DND-41 (cell line): ENCODE results near the gene LYAR.
"Not testable (repeated sequence)": the region's sequence is repeated elsewhere in the genome, so short reads cannot be mapped to it uniquely, and the experiment has no call there.

Source experiments
- ATAC-seq: fragments of 200-7000 bp; cut with Tn5 transposase; 3 replicates; pipeline ENCODE4 v1.9.1; 2021; ENCODE audit warnings: low read depth; ENCODE audit not compliant: insufficient read depth
- DNase-seq: peaks from one replicate; pipeline ENCODE4 v3.0.0-alpha.2; 2020
- H2AFZ ChIP-seq: 2 replicates; pipeline ENCODE4 v1.6.0; 2012; ENCODE audit warnings: low read depth, low read length
- H3K27ac ChIP-seq: 2 replicates; pipeline ENCODE4 v1.5.1; 2012; ENCODE audit warnings: low read length, inconsistent platforms
- H3K27me3 ChIP-seq: fragments of 200-600 bp; sonication (generic); 2 replicates; pipeline ENCODE4 v1.6.0; 2012; ENCODE audit warnings: low read length, mild to moderate bottlenecking, inconsistent platforms; ENCODE audit not compliant: insufficient read depth, poor library complexity
- H3K36me3 ChIP-seq: 2 replicates; pipeline ENCODE4 v1.5.1; 2012; ENCODE audit warnings: low read length, inconsistent platforms; ENCODE audit not compliant: insufficient read depth
- H3K4me1 ChIP-seq: 2 replicates; pipeline ENCODE4 v1.5.1; 2012; ENCODE audit warnings: mild to moderate bottlenecking, low read length; ENCODE audit not compliant: insufficient read depth
- H3K4me2 ChIP-seq: 2 replicates; pipeline ENCODE4 v1.6.0; 2012; ENCODE audit warnings: mild to moderate bottlenecking, moderate library complexity, low read length, inconsistent platforms; ENCODE audit not compliant: insufficient read depth
- H3K4me3 ChIP-seq, 2 experiments: fragments of 200-600 bp in 1 of 2; shearing (Covaris generic) in 1 of 2; 2 replicates each; pipeline ENCODE4 v1.5.1; 2012 to 2016; ENCODE audit warnings: inconsistent platforms in 2 of 2, low read length in 2 of 2, mild to moderate bottlenecking in 2 of 2, low read depth in 1 of 2, moderate library complexity in 1 of 2
- H3K79me2 ChIP-seq: 2 replicates; pipeline ENCODE4 v1.6.0; 2012; ENCODE audit warnings: low read length, inconsistent platforms; ENCODE audit not compliant: insufficient read depth
- H3K9ac ChIP-seq: 2 replicates; pipeline ENCODE4 v1.6.0; 2012; ENCODE audit warnings: low read depth, mild to moderate bottlenecking, inconsistent platforms, low read length, moderate library complexity
- H3K9me3 ChIP-seq: 2 replicates; pipeline ENCODE4 v1.5.1; 2012; ENCODE audit warnings: low read length, moderate library complexity, mild to moderate bottlenecking, inconsistent platforms; ENCODE audit not compliant: insufficient read depth, severe bottlenecking
- H4K20me1 ChIP-seq: 2 replicates; pipeline ENCODE4 v1.6.0; 2012; ENCODE audit warnings: low read length; ENCODE audit not compliant: insufficient read depth
- CTCF ChIP-seq: IDR thresholded peaks from 2 replicates; pipeline ENCODE4 v1.5.1; 2012; ENCODE audit warnings: borderline replicate concordance, low read length, moderate library complexity, mild to moderate bottlenecking; ENCODE audit not compliant: poor library complexity, severe bottlenecking; ENCODE audit errors: extremely low read depth
- EZH2 ChIP-seq: IDR thresholded peaks from 3 replicates; pipeline ENCODE4 v1.6.1; 2012; ENCODE audit warnings: borderline replicate concordance, low read depth, mild to moderate bottlenecking, moderate library complexity, low read length, inconsistent platforms; ENCODE audit not compliant: severe bottlenecking

The LYAR gene

GRCh38 chr4:4245172-4245571 lies 44.8 kb downstream of the LYAR start:
- Histone ChIP-seq H3K27me3 (no peaks in the 10 kb centered on the region), H3K9me3 (no peaks in the 10 kb centered on the region), H3K4me1 (peaks cover 28% of the 10 kb centered on the region), H3K36me3 (peaks cover 36% of the 10 kb centered on the region), H3K79me2 (peaks cover 25% of the 10 kb centered on the region), H3K9ac (no peak overlapping the region), H4K20me1 (no peaks in the 10 kb centered on the region; the same call in 1 of the 2 replicates), H3K4me3 (no peak overlapping the region), H3K4me2 (no peak overlapping the region), H3K27ac (no peak overlapping the region), H2AFZ (no peak overlapping the region)
- TF ChIP-seq CTCF (no peak), EZH2 (no peak)
- DNase-seq (no peak), ATAC-seq (no peak)

GRCh38 chr4:4239551-4239950 lies 50.4 kb downstream of the LYAR start:
- not testable (repeated sequence) for H3K27me3 ChIP-seq, ATAC-seq, H3K9ac ChIP-seq, H3K27ac ChIP-seq, DNase-seq, H3K79me2 ChIP-seq, H4K20me1 ChIP-seq, H3K4me2 ChIP-seq, H3K4me1 ChIP-seq, H3K4me3 ChIP-seq, H3K9me3 ChIP-seq, H2AFZ ChIP-seq
- H3K36me3 ChIP-seq = peaks cover 55% of the 10 kb centered on the region

- Histone ChIP-seq H3K4me3 (no peak overlapping the region), H4K20me1 (no peaks in the 10 kb centered on the region), H3K9me3 (peaks cover 6% of the 10 kb centered on the region), H3K36me3 (peaks cover 14% of the 10 kb centered on the region), H3K79me2 (no peaks in the 10 kb centered on the region), H3K4me1 (no peaks in the 10 kb centered on the region), H3K27ac (no peak overlapping the region), H3K4me2 (no peak overlapping the region), H3K27me3 (no peaks in the 10 kb centered on the region), H3K9ac (no peak overlapping the region), H2AFZ (no peak overlapping the region)
- no peak for DNase-seq
- TF ChIP-seq CTCF (no peak), EZH2 (no peak)
- ATAC-seq = no peak
Observed at GRCh38 chr4:4233610-4234009, 56.3 kb downstream of the LYAR start.

GRCh38 chr4:4228356-4228668 lies 61.6 kb downstream of the LYAR start:
- Histone ChIP-seq H3K4me3 (no peak overlapping the region), H3K9me3 (no peaks in the 10 kb centered on the region), H3K9ac (no peak overlapping the region), H3K4me1 (no peaks in the 10 kb centered on the region), H3K36me3 (no peaks in the 10 kb centered on the region), H3K27ac (no peak overlapping the region), H3K79me2 (no peaks in the 10 kb centered on the region), H3K4me2 (no peak overlapping the region), H3K27me3 (no peaks in the 10 kb centered on the region), H2AFZ (no peak overlapping the region), H4K20me1 (no peaks in the 10 kb centered on the region)
- ATAC-seq (no peak), DNase-seq (no peak)
- TF ChIP-seq CTCF = no peak
